HG03521 (cell line): ENCODE results near the gene DTNB.

Source experiments
- ATAC-seq: cut with Tn5 transposase; IDR thresholded peaks from one replicate; pipeline ENCODE4 v1.9.1; 2021; ENCODE audit warnings: mild to moderate bottlenecking, moderate library complexity; ENCODE audit not compliant: unreplicated experiment

DTNB gene

GRCh38 chr2:25592766-25593292, 80.5 kb downstream of the DTNB start:
- no peak for ATAC-seq

- no peak for ATAC-seq
Observed at GRCh38 chr2:25590921-25591505, 82.4 kb downstream of the DTNB start.

- no peak for ATAC-seq
Observed at GRCh38 chr2:25589676-25590205, 83.6 kb downstream of the DTNB start.

DNA sequence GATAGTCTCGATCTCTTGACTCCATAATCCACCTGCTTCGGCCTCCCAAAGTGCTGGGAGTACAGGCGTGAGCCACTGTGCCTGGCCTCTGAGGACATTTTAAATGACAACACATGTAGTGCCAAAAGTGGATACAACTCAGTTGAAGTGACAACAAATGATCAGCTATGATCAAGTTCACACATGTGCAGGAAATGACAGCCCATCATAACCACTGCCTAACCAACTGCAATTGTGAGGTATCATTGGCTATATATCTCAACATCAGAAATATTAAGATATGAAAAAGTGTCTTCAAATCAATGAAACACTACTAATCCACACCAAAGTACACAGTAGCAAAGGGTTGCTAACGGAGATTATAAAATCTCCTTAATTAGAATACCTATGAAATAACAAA, 84.8 kb downstream of the DTNB start:
- no peak for ATAC-seq

GRCh38 chr2:25587361-25587760, 86.0 kb downstream of the DTNB start:
- no peak for ATAC-seq

DNA sequence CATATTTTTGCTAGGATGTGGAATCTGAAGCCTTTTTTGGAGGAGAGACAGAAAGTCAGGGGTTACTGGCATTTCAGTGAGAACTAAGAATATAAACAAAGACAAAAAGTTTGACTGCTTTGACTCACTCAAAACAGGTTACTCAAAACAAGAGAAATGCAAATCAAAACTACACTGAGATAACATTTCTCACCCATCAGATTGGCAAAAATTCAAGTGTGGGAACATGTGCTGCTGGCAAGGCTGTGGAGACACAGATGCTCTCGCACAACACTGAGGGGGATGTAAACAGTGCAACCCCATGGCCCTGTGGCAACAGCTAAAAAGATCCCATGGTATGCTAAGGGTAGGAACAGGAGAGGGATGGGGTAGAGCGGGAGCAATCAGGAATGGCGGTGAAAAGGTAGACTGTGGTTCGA, 86.6 kb downstream of the DTNB start:
- ATAC-seq: peak; percentile 77

GRCh38 chr2:25585189-25585588, 88.2 kb downstream of the DTNB start:
- ATAC-seq: no peak

- no peak for ATAC-seq
Observed at GRCh38 chr2:25582077-25582830, 91.1 kb downstream of the DTNB start.

GRCh38 chr2:25576596-25576995, 96.8 kb downstream of the DTNB start:
- no peak for ATAC-seq

DNA sequence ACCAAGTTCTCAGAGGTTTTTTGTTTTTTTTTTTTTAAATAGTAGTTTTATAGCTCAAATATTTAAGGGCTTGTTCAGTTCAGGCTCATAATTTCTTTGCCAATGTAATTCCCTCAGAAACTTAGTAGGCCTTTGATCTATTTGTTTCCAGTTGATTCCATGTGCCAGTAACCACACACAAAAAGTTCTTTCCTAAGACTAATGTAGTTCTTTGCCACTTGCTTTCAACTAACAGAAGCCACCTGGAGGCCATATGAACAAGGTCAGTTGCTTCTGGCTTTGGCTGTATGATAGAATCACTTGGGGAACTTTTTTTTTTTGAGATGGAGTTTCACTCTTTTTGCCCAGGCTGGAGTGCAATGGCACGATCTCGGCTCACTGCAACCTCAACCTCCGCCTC, 100.7 kb downstream of the DTNB start:
- no peak for ATAC-seq

- ATAC-seq: no peak
Observed at GRCh38 chr2:25570161-25570845, 103.1 kb downstream of the DTNB start.

DNA sequence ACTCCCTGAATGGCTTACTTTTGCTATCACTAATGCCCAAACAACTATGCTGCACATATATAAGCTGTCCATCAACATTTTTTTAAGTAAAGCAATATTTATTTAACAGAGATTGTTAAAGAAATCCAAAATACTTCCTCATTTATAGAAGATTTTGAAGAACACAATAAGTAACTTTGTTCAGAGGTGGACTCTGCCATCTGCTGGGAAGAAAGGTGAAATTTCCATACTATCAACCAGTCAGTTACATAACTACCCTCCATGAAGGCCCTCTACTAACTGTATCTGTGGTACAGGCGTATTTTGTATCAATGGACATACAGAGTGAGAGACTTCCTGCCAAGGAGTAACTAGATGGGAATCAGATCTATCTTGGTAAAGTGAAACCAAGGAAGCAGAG, 106.0 kb downstream of the DTNB start:
- ATAC-seq: no peak

DNA sequence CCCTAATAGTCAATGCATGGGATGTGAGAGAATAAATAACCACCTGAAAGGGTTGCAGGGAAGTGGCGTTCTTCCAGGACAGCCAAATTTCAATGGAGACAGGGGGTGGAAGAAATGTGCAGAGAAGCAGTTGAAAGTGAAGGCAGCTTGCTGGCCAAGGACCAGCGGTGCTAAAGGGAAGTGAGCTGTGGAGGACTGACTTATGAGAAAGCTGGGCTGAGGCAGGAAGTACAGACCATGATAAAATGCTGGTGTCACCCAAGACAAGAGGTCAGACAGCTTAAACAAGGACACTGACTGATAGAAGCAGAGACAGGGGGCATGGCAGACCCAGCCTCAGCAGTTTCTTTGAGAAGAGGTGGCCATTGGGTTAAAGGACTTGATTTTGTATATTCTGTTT, 106.7 kb downstream of the DTNB start:
- peak; percentile 75 for ATAC-seq

DNA sequence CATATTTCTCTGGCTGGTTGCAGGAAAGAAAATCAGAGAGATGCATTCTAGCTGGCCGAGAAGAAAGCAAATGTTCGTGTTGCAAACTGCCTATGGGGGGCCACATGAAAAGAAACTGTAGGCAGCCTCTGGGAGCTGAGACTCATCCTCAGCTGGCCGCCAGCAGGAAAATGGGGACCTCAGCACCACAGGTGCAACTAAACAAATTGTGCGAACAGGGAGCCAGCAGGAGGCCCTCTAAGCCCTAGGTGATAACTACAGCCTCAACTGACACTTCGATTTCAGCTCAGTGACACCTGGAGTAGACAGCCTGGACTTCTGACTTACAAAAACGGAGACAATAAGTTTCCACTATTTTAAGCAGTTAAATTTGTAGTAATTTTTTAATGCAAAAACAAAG, 107.3 kb downstream of the DTNB start:
- ATAC-seq: no peak

- no peak for ATAC-seq
Observed at GRCh38 chr2:25561136-25561850, 112.1 kb downstream of the DTNB start.

- no peak for ATAC-seq
Observed at GRCh38 chr2:25559148-25559547, 114.2 kb downstream of the DTNB start.

DNA sequence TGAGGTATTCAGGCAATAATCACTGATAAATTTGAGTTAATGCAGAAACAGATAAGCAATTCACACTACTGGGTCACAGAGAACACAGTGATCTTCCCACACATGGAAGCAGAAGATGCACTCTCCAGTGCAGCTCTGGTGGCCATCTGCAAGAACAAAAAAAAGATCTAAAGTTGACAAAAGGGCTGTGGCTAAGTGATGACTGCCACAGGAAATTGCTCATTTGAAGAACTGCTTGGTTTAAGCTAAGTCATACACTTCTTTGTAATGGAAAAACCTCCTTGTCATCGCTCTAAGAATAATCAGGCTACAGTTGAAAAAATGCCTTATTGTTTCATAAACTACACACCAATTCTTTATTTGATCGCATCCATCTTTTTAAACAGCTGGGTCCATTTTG, 115.1 kb downstream of the DTNB start:
- ATAC-seq: peak; percentile 74

DNA sequence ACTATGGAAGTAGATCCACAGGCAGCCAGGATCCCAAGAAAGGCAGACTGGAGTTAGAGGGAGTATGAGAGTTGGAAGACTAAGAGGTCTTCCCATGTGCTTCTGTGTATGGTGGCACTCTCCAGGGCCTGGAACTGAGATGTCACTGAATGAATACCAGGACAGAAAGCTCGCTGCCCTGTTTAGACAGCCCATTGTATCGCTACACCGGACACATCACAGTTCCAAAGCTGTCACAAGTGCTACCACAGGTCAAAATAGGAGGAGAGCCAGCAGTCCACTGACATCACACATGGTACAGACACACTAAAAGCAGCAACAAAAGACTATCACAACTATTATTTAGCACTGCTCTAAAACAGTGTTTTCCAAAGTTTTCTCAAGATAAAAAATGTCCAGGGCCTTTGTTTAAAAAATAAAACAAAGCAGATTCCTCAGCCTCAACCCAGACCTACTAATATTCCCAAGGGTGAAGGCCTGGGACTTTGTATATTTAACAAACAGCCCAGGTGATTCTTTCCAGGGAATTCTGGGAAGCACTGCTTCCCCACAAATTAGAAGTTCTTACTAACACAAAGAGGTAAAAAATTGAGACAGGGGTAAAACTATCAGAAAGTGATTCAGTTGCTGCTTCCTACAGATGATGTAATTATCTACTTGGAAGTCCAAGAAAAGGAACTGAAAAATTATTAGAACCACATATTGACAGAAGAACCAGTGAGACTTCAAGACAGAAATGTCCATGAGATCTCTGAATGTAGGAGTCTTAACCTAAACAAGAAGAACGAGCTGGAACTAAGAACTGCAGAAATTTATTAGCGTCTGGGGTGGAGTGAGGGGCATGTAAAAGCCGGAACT, 116.0 kb downstream of the DTNB start:
- no peak for ATAC-seq

DNA sequence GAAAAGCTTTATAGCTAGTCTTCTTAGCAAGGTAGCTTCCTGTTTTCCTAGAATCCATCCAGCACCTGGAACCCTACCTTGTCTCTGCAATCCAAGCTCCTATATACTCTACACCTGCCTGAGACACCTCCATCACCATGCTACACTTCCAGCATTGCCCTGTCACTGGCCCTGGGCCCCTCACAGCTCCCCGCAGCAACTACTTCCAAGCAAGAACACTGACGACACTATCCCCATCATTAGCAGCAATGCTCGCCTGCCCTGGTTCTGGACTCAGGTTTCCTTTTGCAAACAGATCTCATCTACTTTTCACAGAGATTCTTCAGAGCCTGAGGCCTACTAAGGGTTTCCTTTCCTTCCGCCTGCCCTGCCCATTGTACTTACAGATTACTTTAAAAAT, 121.1 kb downstream of the DTNB start:
- ATAC-seq: no peak

DNA sequence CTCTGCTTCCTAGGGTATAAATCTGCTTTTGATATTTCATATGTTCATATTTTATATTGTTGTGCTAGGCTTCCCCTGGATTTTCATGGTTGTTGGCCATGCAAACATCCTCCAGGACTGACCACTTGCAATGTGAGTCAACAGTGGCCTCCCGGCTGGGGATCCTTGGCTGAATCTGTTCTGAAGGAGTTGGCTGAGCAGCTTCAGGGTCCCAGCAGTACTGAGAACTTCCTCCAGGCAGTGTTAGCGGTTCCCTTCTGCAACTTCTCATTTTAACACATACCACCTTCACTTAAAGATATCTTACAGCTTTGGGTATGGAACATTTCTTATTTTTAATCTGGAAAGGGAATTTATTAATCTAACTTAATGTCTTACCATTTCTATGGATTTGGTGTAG, 122.1 kb downstream of the DTNB start:
- ATAC-seq: no peak
